Mucosa of stomach (tissue), 1 donor: ENCODE results near the gene LTBP1.

Experiments used
- H3K27me3 ChIP-seq: one replicate; pipeline ENCODE4 v1.7.0; 2013; ENCODE audit warnings: mild to moderate bottlenecking, low read length; ENCODE audit not compliant: control insufficient read depth, insufficient read depth
- H3K36me3 ChIP-seq: one replicate; pipeline ENCODE4 v1.7.0; 2013; ENCODE audit warnings: low read length; ENCODE audit not compliant: control insufficient read depth, insufficient read depth
- H3K4me1 ChIP-seq: one replicate; pipeline ENCODE4 v1.7.0; 2013; ENCODE audit warnings: mild to moderate bottlenecking, low read length; ENCODE audit not compliant: control insufficient read depth, insufficient read depth
- H3K4me3 ChIP-seq: one replicate; pipeline ENCODE4 v1.7.0; 2013; ENCODE audit warnings: low read length
- H3K9ac ChIP-seq: one replicate; pipeline ENCODE4 v1.7.0; 2013; ENCODE audit warnings: mild to moderate bottlenecking, low read length, moderate library complexity
- H3K9me3 ChIP-seq: one replicate; pipeline ENCODE4 v1.7.0; 2013; ENCODE audit warnings: mild to moderate bottlenecking, low read length, moderate library complexity; ENCODE audit not compliant: control insufficient read depth
- donor health status: Pancreatic carcinoma.

Gene LTBP1

DNA sequence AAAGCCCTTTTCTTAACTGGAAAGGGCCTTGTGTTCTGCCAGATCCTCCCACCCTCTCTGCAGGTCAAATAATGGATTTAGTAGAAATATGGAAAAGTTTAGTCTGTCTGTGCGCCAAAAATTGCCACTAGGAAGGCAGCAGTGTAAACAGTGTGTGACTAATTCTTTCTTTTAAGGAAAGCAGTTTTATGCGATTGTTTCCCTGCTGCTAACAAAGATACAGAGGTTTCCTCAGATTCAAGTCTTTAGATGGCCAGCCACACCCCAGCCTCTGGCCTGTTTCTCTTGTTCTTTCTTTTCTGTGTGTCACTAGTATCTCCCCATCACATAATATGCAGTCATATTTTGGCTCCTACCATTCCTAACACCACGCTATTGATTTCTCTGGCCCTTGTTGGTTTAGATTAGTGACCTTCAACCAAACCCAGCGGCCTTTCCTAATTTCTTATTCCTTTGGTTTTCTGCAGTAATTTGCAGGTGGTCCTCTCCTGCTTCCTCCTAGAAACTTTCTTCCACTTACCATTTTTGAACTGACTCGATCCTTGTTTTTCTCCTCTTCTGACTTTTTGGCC, 157.4 kb downstream of the LTBP1 start:
- H3K9me3 ChIP-seq = no peaks in the 10 kb centered on the region
- no peak overlapping the region for H3K9ac ChIP-seq
- no peaks in the 10 kb centered on the region for H3K4me1 ChIP-seq
- no peaks in the 10 kb centered on the region for H3K27me3 ChIP-seq
- no peaks in the 10 kb centered on the region for H3K36me3 ChIP-seq
- H3K4me3 ChIP-seq = no peak overlapping the region

DNA sequence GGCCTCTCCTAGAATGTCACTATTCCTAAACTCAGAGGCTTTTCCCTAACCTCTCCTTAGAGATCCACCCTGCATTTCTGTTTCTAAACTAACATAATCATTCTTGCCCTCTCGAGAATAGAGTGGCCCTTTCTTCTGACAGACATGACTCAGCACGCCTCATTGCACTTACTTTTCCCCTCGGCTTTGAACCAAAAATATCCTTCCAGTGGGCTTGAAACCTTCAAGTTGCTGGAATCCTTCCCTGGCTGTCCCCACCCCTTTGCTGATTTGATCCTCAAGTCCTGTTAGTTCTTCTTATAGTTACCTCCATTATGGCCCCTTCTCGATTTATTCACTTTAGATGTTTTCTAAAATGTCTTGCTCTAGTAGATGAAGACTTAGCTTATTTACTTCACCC, 158.0 kb downstream of the LTBP1 start:
- Histone ChIP-seq H3K4me1 (no peaks in the 10 kb centered on the region), H3K4me3 (no peak overlapping the region), H3K9ac (no peak overlapping the region), H3K9me3 (no peaks in the 10 kb centered on the region), H3K36me3 (no peaks in the 10 kb centered on the region), H3K27me3 (no peaks in the 10 kb centered on the region)

DNA sequence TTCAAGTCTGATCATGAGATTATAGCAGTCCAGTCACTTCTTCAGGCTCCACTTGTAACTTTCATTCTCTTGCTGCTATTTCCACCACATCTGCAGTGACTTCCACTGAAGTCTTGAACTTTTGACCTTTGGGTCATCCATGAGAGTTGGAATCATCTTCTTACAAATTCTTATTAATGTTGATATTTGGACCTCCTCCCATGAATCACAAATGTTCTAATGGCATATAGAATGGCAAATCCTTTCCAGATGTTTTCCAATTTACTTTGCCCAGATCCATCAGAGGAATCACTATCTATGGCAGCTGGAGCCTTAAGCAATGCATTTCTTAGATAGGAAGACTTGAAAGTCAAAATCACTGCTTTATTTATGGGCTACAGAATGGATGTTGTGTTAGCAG, 159.4 kb downstream of the LTBP1 start:
- Histone ChIP-seq H3K4me3 (no peak overlapping the region), H3K36me3 (no peaks in the 10 kb centered on the region), H3K27me3 (no peaks in the 10 kb centered on the region), H3K4me1 (no peaks in the 10 kb centered on the region), H3K9ac (no peak overlapping the region), H3K9me3 (no peaks in the 10 kb centered on the region)

DNA sequence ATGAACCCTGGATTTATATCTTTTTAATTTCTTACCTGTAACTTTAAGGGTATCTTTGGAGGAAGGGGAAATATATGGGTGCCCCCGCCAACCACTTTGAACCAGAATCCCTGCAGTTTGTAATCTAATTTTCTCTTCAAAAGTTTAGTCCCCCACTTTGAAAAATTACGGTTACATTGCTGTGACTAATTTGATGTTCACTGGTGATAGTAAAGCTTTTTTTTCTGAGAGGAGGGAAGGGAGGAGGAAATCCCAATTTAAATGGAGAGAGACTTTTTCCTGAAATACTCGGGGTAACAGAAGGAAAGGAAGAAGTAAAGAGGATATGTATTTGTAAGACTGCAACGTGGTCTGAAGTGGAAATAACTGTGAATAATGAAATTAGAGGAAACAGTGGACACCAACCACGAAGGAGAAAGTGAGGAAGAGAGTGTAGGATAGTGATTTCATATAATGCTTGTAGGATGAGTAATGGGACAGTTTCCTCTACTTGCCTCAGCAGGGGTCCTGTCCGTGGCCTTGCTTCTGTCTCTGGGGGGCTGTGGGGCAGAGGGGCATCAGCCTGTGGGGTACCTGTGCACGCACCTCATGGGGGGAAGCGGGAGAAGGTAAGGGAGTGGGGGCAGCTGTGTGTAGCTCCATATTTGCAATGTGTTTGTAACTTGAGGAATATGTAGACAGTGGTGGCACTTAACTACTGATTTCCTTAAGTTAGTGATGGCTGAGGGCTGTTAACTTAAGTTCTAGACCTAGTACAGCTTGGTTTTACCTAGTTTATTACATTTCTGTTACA, 161.1 kb downstream of the LTBP1 start:
- no peak overlapping the region for H3K4me3 ChIP-seq
- no peaks in the 10 kb centered on the region for H3K4me1 ChIP-seq

DNA sequence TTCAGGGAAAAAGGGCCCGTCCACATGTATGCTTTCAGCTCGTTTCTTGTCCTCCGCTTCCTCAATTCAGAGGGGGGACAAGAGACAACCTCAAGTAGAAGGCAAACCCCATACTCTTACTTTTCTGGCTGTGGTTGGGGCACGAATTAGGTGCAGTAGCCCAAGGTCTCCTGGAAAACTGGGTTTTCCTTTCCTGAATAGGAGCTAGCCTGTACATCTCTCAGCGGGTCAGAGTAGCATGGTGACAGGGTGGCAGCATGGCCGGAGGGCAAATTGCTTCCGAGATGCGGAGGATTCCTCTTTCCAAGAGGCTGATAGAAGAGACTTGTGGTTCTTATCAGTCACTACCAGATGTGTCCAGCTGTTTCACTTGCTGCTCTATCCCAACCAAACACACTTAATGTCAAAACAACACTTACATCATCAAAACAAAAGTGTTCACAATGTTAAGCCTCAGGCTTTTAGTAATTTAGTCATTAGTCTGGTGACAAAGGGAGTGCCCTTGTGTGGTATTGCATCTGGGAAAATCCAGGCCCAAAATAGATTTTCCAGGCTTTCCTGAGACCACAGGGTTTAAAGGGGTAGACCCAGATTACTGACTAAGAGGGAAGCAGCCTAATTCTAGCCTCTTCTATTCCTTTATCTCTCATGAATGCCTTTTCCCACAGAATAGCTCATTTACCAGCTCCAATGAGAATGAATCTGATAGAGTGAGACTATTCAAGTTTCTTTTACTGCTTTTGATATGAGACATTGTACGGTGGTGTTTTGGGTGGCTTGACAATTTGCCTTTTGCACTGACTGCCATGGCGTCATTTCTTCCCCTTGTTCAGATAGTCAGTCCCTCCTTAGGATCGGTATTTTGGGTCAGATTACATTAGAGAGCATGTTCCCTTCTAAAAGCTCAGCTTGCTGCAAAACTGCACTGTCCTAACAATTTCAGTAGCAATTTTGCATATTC, 162.0 kb downstream of the LTBP1 start:
- Histone ChIP-seq H3K9me3 (no peaks in the 10 kb centered on the region), H3K4me1 (no peaks in the 10 kb centered on the region), H3K4me3 (no peak overlapping the region), H3K9ac (no peak overlapping the region), H3K36me3 (no peaks in the 10 kb centered on the region), H3K27me3 (no peaks in the 10 kb centered on the region)

More for the DNA sequence above, 161.1 kb downstream of the LTBP1 start:
- Histone ChIP-seq H3K9me3 (no peaks in the 10 kb centered on the region), H3K27me3 (no peaks in the 10 kb centered on the region), H3K9ac (no peak overlapping the region), H3K36me3 (no peaks in the 10 kb centered on the region)

DNA sequence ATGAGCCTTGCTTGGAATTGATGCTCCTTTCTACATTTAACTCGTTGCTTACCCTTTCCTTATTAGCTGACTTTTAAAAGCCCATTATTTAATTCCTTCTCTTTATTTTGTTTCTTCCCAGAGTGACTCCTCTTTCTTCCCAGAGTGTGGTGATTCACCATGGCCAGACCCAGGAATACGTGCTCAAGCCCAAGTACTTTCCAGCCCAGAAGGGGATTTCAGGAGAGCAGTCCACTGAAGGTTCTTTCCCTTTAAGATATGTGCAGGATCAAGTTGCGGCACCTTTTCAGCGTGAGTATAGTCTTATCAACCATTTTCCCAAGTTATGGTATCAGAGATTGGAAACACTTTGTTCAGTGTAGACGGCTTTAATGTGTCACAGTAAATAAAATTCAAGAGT, 163.7 kb downstream of the LTBP1 start:
- Histone ChIP-seq H3K36me3 (no peaks in the 10 kb centered on the region), H3K9me3 (no peaks in the 10 kb centered on the region), H3K27me3 (no peaks in the 10 kb centered on the region), H3K4me1 (no peaks in the 10 kb centered on the region), H3K4me3 (no peak overlapping the region), H3K9ac (no peak overlapping the region)

DNA sequence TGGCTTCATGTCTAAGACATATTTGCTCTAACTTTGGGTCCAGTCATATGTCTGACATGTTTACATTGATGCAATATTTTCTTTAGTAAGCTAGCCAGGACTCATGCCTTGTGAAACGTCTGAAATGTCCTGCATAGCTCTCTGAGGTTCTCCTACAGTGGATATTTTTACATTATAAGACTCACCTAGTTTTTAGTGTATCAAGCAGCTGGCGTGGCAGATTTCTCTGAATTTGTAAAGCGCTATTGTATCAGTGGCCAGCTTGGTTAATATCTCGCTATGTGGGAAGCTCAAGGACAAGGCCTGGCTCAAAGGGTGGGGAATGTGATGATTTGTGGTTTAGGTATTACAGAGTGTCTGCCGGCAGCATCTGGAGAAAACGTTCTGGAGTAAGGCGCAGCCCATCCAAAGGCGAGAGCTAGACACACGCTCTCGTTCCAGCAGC, 164.3 kb downstream of the LTBP1 start:
- H3K4me3 ChIP-seq = no peak overlapping the region
- H3K4me1 ChIP-seq = no peaks in the 10 kb centered on the region
- no peak overlapping the region for H3K9ac ChIP-seq
- H3K36me3 ChIP-seq = no peaks in the 10 kb centered on the region
- H3K9me3 ChIP-seq = no peaks in the 10 kb centered on the region
- no peaks in the 10 kb centered on the region for H3K27me3 ChIP-seq

DNA sequence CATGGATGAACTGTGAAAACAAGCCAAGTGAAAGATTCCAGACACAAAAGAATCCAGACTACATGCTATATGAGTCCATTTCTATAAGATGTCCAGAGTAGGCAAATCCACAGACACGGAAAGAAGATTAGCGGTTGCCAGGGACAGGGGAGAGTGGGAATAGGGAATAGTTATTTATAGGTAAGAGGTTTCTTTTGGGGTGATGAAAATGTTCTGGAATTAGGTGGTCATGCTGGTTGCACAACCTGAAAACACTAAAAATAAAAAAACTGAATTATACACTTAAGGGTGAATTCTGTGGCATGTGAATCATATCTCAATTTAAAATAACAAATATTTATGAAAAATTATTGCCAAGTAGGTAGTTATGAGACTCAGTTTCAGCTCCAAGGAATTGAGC, 168.4 kb downstream of the LTBP1 start:
- Histone ChIP-seq H3K4me1 (no peaks in the 10 kb centered on the region), H3K36me3 (no peaks in the 10 kb centered on the region), H3K9ac (no peak overlapping the region), H3K4me3 (no peak overlapping the region), H3K27me3 (no peaks in the 10 kb centered on the region), H3K9me3 (no peaks in the 10 kb centered on the region)

DNA sequence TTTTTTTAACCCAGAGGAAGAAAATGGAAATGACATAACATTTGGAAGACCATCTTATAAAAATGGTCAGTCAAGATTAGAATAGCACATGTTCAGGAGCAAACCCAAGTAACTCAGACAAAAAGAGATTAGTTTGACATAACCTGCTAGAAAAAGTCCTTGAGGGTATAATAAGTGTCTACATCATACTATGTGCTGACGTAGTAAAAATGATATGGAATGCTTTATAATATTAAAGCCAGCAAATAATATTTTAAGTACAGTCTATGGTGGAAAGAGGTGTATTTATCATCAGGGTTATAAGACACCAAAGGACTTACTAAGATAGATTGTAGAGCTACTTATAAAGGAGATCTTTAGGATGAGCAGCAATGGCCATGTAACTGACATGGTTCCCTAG, 169.0 kb downstream of the LTBP1 start:
- Histone ChIP-seq H3K4me1 (no peaks in the 10 kb centered on the region), H3K27me3 (no peaks in the 10 kb centered on the region), H3K4me3 (no peak overlapping the region), H3K9ac (no peak overlapping the region), H3K9me3 (no peaks in the 10 kb centered on the region), H3K36me3 (no peaks in the 10 kb centered on the region)

DNA sequence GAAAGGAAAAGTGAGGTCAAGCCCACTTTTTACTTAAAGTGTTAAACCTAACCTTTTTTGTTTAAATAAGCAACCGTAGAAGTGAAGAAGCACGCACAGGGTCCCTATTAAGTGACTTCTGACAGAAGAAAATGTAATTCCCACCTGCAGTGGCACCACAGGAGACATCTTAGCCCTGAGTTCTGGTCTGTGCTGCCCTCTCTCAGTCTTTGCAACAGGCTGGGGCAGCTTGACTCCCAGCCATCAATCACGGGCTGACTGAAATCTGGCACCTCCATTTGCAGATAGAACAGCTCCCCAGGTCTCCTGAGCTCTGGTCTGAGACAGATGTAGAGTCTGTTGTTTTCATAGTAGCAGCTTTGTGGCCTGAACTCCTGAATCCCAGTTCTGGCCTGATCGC, 170.0 kb downstream of the LTBP1 start:
- H3K36me3 ChIP-seq = no peaks in the 10 kb centered on the region
- H3K4me1 ChIP-seq = no peaks in the 10 kb centered on the region
- no peak overlapping the region for H3K4me3 ChIP-seq
- H3K9me3 ChIP-seq = no peaks in the 10 kb centered on the region
- no peaks in the 10 kb centered on the region for H3K27me3 ChIP-seq
- no peak overlapping the region for H3K9ac ChIP-seq

DNA sequence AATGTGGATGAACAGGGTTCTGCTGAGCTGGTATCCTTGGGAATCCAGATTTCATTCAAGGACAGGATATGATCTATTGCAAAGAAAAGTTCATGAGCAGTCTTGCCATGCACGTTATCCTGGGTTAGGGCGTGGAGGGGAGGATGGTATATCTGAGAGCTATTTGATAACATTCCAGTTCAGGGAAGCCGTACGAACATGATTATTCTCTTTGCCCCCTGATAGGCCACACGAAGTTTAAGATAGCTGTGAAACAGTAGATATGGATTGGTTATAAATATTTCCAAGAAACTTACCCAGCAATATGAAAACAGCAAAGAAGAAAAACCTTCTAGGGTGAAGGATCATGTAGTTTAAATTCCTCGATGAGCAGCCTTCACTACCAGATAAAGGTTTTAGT, 171.9 kb downstream of the LTBP1 start:
- Histone ChIP-seq H3K9ac (no peak overlapping the region), H3K9me3 (no peaks in the 10 kb centered on the region), H3K4me3 (no peak overlapping the region), H3K4me1 (no peaks in the 10 kb centered on the region), H3K27me3 (no peaks in the 10 kb centered on the region), H3K36me3 (no peaks in the 10 kb centered on the region)

DNA sequence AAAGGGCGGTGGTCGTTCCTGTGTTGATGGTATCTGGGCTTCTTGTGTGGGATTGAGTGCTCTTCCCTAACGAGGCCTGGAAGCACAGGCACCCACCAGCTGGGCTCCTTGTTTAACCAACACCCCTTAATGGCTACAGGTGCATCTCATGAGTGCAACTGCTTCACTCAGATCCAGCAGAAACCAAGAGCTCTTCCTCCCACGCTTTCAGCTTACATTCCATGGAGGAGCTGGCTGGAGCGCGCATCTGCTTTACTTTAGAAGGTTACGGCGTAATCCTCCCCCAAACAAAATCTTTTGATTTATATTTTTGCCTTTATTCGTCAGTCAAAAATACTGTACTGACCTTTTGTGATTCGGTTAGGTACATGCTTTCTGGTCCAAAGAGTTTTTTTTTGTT, 174.7 kb downstream of the LTBP1 start:
- H3K9ac ChIP-seq = no peak overlapping the region

More for the DNA sequence above, 174.7 kb downstream of the LTBP1 start:
- H3K4me1 ChIP-seq = no peaks in the 10 kb centered on the region
- H3K9me3 ChIP-seq = no peaks in the 10 kb centered on the region
- H3K36me3 ChIP-seq = no peaks in the 10 kb centered on the region
- H3K4me3 ChIP-seq = no peak overlapping the region
- no peaks in the 10 kb centered on the region for H3K27me3 ChIP-seq
